Measurements from ENCODE around the gene SYNE1.
"Not testable (repeated sequence)": the region's sequence is repeated elsewhere in the genome, so short reads cannot be mapped to it uniquely, and the experiment has no call there.

The SYNE1 gene, protein sequence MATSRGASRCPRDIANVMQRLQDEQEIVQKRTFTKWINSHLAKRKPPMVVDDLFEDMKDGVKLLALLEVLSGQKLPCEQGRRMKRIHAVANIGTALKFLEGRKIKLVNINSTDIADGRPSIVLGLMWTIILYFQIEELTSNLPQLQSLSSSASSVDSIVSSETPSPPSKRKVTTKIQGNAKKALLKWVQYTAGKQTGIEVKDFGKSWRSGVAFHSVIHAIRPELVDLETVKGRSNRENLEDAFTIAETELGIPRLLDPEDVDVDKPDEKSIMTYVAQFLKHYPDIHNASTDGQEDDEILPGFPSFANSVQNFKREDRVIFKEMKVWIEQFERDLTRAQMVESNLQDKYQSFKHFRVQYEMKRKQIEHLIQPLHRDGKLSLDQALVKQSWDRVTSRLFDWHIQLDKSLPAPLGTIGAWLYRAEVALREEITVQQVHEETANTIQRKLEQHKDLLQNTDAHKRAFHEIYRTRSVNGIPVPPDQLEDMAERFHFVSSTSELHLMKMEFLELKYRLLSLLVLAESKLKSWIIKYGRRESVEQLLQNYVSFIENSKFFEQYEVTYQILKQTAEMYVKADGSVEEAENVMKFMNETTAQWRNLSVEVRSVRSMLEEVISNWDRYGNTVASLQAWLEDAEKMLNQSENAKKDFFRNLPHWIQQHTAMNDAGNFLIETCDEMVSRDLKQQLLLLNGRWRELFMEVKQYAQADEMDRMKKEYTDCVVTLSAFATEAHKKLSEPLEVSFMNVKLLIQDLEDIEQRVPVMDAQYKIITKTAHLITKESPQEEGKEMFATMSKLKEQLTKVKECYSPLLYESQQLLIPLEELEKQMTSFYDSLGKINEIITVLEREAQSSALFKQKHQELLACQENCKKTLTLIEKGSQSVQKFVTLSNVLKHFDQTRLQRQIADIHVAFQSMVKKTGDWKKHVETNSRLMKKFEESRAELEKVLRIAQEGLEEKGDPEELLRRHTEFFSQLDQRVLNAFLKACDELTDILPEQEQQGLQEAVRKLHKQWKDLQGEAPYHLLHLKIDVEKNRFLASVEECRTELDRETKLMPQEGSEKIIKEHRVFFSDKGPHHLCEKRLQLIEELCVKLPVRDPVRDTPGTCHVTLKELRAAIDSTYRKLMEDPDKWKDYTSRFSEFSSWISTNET (N-terminal part only)

DNA sequence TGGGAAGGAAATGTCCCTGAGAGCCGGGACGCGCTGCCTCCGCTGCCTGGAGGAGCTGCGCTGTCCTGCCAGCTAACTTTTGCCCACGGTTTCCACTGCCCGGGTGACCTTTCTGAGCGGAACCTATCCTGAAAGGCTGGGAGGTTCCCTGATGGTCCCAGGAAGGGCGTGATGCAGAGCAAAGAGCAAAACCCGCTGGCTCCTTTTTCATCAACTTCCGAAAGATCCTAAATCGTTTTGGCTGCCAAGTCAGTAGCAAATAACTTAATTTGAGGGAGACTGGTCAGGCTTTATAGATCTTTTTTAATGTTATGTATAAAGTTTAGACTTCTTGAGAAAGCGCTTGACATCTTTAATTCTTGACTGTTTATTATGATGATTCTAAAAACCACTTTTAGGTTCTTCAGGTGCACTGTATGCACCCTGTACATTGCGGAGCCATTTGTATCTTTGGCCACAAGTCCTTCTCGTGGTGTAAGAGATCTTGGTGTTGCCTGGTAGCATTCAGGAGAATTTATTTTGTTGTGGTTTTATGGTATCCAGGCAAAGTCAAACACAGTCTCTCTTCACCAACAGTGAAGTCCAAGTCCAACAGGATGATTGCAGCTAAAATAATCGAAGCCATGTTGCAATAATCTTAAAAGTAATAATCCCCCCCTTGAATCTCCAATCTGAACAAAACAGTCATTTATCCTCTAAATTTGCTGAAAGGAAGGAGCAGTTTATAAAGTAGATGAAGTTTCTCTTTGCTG lies at the start of gene SYNE1:
SYNE1 (minus strand) TSS at position 67 of the 752 bp plus-strand sequence. CDS start 9,031 bp downstream, outside the sequence.
- TF ChIP-seq, protein P1, sequence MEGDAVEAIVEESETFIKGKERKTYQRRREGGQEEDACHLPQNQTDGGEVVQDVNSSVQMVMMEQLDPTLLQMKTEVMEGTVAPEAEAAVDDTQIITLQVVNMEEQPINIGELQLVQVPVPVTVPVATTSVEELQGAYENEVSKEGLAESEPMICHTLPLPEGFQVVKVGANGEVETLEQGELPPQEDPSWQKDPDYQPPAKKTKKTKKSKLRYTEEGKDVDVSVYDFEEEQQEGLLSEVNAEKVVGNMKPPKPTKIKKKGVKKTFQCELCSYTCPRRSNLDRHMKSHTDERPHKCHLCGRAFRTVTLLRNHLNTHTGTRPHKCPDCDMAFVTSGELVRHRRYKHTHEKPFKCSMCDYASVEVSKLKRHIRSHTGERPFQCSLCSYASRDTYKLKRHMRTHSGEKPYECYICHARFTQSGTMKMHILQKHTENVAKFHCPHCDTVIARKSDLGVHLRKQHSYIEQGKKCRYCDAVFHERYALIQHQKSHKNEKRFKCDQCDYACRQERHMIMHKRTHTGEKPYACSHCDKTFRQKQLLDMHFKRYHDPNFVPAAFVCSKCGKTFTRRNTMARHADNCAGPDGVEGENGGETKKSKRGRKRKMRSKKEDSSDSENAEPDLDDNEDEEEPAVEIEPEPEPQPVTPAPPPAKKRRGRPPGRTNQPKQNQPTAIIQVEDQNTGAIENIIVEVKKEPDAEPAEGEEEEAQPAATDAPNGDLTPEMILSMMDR (conservative IDR thresholded peaks at IDR 0.05): no peak
- no peak for TF ChIP-seq ZFX (IDR thresholded peaks at IDR 0.05)
- no peak within 1 kb of the TSS for H3K27ac ChIP-seq

DNA sequence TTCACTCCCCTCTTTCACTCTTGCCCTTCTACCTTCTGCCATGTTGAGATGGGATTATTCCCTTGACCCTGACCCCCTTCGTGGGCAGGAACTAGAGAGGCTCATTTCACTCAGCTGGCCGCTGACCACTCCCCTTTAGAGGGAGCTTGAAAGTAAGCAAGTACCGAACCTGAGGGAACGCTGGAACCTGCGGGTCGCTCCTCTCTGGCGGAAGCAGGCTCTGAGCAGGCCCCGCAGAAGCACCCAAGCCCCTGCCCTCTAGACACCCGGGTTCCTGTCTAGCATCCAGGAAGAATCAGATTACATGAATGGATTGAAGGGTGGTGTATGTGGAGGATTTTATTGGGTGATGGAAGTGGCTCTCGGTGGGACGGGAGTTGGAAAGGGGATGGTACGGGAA lies 48.7 kb upstream of the SYNE1 start:
- no peak for TF ChIP-seq ZFX (IDR thresholded peaks at IDR 0.05)
- TF ChIP-seq, protein P1 (conservative IDR thresholded peaks at IDR 0.05): no peak
- no peak overlapping the region for H3K27ac ChIP-seq

DNA sequence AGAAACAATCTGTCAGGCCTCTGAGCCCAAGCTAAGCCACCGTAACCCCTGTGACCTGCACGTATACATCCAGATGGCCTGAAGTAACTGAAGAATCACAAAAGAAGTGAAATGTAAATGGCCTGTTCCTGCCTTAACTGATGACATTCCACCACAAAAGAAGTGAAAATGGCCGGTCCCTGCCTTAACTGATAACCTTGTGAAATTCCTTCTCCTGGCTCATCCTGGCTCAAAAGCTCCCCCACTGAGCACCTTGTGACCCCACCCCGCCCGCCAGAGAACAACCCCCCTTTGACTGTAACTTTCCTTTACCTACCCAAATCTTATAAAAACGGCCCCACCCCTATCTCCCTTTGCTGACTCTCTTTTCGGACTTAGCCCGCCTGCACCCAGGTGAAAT lies 45.8 kb upstream of the SYNE1 start:
- H3K27ac ChIP-seq: not testable (repeated sequence)

DNA sequence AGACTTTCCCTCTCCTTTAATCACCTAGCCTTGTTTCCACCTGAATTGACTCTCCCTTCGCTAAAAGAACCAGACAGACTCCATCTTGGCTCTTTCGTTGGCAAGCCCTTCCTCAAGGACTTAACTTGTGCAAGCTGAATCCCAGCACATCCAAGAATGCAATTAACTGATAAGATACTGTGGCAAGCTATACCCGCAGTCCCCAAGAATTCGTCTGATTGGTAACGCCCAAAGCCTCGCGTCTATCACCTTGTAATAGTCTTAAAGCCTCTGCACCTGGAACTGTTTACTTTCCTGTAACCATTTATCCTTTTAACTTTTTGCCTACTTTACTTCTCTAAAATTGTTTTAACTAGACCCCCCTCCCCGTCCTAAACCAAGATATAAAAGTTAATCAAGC lies 45.0 kb upstream of the SYNE1 start:
- no peak overlapping the region for H3K27ac ChIP-seq
- no peak for TF ChIP-seq ZFX (IDR thresholded peaks at IDR 0.05)
- TF ChIP-seq, protein P1 (conservative IDR thresholded peaks at IDR 0.05): no peak

DNA sequence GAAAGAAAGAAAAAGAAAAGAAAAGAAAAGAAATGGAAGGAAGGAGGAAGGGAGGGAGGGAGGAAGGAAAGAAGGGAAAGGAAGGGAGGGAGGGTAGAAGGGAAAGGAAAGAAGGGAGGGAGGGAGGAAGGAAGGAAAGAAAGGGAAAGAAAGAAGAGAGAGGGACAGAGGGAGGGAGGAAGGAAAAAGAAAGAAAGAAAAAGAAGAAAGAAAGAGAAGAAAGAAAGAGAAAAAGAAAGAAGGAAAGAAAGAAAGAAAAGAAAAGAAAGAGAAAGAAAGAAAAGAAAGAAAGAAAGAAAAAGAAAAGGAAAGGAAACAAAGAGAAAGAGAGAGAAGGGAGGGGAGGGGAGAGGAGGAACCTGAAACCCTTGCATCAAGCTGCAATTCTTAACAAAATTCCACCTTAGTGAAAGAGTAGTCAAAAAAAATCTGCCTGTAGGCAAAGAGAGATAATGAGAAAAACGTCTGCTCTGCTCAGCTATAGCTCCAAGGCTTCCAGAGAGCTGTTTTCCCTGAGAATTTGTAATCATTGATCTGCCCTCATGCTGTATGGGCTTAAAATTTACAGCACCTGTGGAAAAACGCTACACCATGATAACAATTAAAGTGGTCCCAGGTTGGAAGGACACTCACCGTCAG lies 43.8 kb upstream of the SYNE1 start:
- H3K27ac ChIP-seq: no peak overlapping the region

DNA sequence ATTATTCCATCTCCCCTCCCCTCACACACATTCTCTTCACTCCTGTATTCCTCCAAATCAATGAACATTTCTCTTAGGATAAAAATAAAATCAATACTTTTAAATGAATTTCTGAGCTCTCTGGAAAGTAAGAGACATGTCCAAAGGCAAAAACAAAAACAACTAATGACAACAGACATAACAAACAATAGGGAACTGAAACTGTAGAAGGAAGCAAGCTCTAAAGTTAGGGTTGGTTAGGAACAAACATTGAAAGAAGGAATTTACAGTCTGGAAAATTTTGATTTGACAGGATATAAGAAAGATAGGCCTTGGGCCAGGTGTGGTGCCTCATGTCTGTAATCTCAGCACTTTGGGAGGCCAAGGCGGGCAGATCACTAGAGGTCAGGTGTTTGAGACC lies 43.0 kb upstream of the SYNE1 start:
- TF ChIP-seq ZFX (IDR thresholded peaks at IDR 0.05): no peak
- TF ChIP-seq, protein P1 (conservative IDR thresholded peaks at IDR 0.05): no peak
- H3K27ac ChIP-seq: no peak overlapping the region

More for the DNA sequence above, 43.8 kb upstream of the SYNE1 start:
- TF ChIP-seq, protein P1 (conservative IDR thresholded peaks at IDR 0.05): no peak
- TF ChIP-seq ZFX (IDR thresholded peaks at IDR 0.05): no peak

DNA sequence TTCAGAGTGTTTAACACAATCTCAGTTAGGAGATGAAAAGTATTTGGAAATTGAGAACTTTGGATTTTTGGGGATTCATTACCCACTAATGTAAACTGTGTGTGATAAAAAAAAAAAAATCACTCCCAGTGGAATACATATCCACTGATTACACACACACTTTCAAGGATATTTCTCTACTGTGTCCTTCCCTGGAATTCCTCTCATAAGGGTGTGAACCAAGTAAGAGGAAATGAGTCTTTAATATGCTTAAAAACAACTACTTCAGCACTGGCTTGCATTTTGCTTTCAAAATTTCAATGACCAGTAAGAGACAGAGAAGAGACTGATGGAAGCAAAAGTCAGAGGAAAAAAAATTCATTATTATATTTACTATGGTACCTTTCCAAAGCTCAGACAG lies 36.1 kb upstream of the SYNE1 start:
- H3K27ac ChIP-seq: no peak overlapping the region
- TF ChIP-seq ZFX (IDR thresholded peaks at IDR 0.05): no peak

Data from C4-2B (cell line).